H1 (cell line): ENCODE measurements around the gene FGFBP2. TPM values are rescaled to one million over a fixed set of nuclear protein-coding genes. Genes with fewer than 3 reads are reported as not detected.

ENCODE experiments used
- CTCF ChIA-PET: fragments of 300-600 bp; sonication (Branson Sonifier 250); formaldehyde crosslinking; loops from one replicate; lab custom pipeline; 2021; ENCODE audit not compliant: partially characterized antibody; lab: Charles Lee
- POLR2A ChIA-PET: fragments of 300-600 bp; sonication (Branson Sonifier 250); formaldehyde crosslinking; loops from one replicate; lab custom pipeline; 2021; ENCODE audit warnings: inconsistent platforms; ENCODE audit not compliant: partially characterized antibody; lab: Charles Lee
- DNase-seq, 2 experiments: peaks; one replicate each; pipeline versions ENCODE4 v3.0.0 to v3.0.0-alpha.2; 2010 to 2022; ENCODE audit warnings: low spot score in 2 of 2, low read depth in 1 of 2, mixed read lengths in 1 of 2
- FAIRE-seq: peaks from 2 replicates; lab custom pipeline; 2011; peaks lifted over from hg19 to GRCh38; lab: Jason Lieb, UNC
- H2AFZ ChIP-seq: 2 replicates; pipeline ENCODE4 v1.8.1; 2012; ENCODE audit warnings: low read length, inconsistent platforms
- H2AK5ac ChIP-seq: 2 replicates; pipeline ENCODE4 v1.6.1; 2013; ENCODE audit warnings: low read depth, low read length
- H2BK120ac ChIP-seq: replicated peaks from 2 replicates; pipeline ENCODE3; 2013; ENCODE audit warnings: low read depth, low read length, inconsistent platforms
- H2BK12ac ChIP-seq: 2 replicates; pipeline ENCODE4 v1.6.1; 2013; ENCODE audit warnings: low read depth, low read length
- H2BK15ac ChIP-seq: 2 replicates; pipeline ENCODE4 v1.6.1; 2013; ENCODE audit warnings: low read length
- H2BK20ac ChIP-seq: 2 replicates; pipeline ENCODE4 v1.6.1; 2013; ENCODE audit warnings: low read length
- H2BK5ac ChIP-seq: 2 replicates; pipeline ENCODE4 v1.6.1; 2013; ENCODE audit warnings: low read depth, low read length
- H3K14ac ChIP-seq: 2 replicates; pipeline ENCODE4 v1.6.1; 2013; ENCODE audit warnings: inconsistent platforms; ENCODE audit not compliant: insufficient read length
- H3K18ac ChIP-seq: 2 replicates; pipeline ENCODE4 v1.6.1; 2013; ENCODE audit warnings: low read length; ENCODE audit errors: extremely low read depth
- H3K23ac ChIP-seq: 2 replicates; pipeline ENCODE4 v1.6.1; 2013; ENCODE audit warnings: inconsistent platforms; ENCODE audit not compliant: insufficient read length
- H3K23me2 ChIP-seq: 2 replicates; pipeline ENCODE4 v1.6.1; 2013; ENCODE audit warnings: low read depth, low read length
- H3K27ac ChIP-seq: 2 replicates; pipeline ENCODE4 v1.6.1; 2011; ENCODE audit warnings: low read depth, low read length, inconsistent platforms
- H3K27me3 ChIP-seq, 4 experiments: replicated peaks in 1 of 4; 1 replicate in 1 of 4; 2 replicates in 3 of 4; pipeline versions ENCODE4 v1.6.1 to v1.8.1; 2011 to 2013; ENCODE audit warnings: low read length in 3 of 4, mild to moderate bottlenecking in 3 of 4, inconsistent platforms in 2 of 4, mixed read lengths in 2 of 4, moderate library complexity in 1 of 4; ENCODE audit not compliant: control insufficient read depth in 3 of 4, insufficient read depth in 3 of 4; ENCODE audit errors: extremely low read depth in 1 of 4
- H3K36me3 ChIP-seq, 4 experiments: 2 replicates each; pipeline versions ENCODE4 v1.6.1 to v1.8.1; 2011 to 2013; ENCODE audit warnings: mild to moderate bottlenecking in 4 of 4, low read length in 3 of 4, moderate library complexity in 2 of 4, control low read depth in 1 of 4, inconsistent platforms in 1 of 4; ENCODE audit not compliant: insufficient read depth in 4 of 4, control insufficient read depth in 2 of 4
- H3K4ac ChIP-seq: replicated peaks from 2 replicates; pipeline ENCODE3; 2013; ENCODE audit warnings: low read length, low read depth, mixed read lengths, inconsistent platforms; ENCODE audit not compliant: insufficient read length
- H3K4me1 ChIP-seq, 4 experiments: replicated peaks in 1 of 4; 1 replicate in 1 of 4; 2 replicates in 3 of 4; pipeline versions ENCODE4 v1.6.1 to v1.8.1; 2011 to 2013; ENCODE audit warnings: low read length in 3 of 4, inconsistent platforms in 2 of 4, mixed read lengths in 1 of 4; ENCODE audit not compliant: insufficient read depth in 4 of 4, control insufficient read depth in 3 of 4
- H3K4me2 ChIP-seq, 2 experiments: 2 replicates each; pipeline versions ENCODE4 v1.6.1 to v1.8.1; 2011 to 2013; ENCODE audit warnings: low read depth in 2 of 2, low read length in 2 of 2, control low read depth in 1 of 2, inconsistent platforms in 1 of 2, mild to moderate bottlenecking in 1 of 2; ENCODE audit not compliant: insufficient read depth in 1 of 2
- H3K4me3 ChIP-seq, 4 experiments: fragments of 200-600, 300-600 bp in 1 of 4; sonication (generic), shearing (Covaris generic), sonication (Bioruptor Twin) in 1 of 4; 2 replicates each; pipeline versions ENCODE4 v1.5.1 to v1.8.1; 2011 to 2016; ENCODE audit warnings: low read length in 4 of 4, low read depth in 3 of 4, control low read depth in 2 of 4, inconsistent platforms in 2 of 4, mild to moderate bottlenecking in 2 of 4, mixed read lengths in 1 of 4, moderate library complexity in 1 of 4; ENCODE audit not compliant: insufficient read depth in 2 of 4; ENCODE audit errors: extremely low read depth in 1 of 4
- H3K56ac ChIP-seq: replicated peaks from 2 replicates; pipeline ENCODE3; 2013; ENCODE audit warnings: low read depth, mild to moderate bottlenecking, mixed read lengths, low read length, inconsistent platforms; ENCODE audit not compliant: insufficient read length
- H3K79me1 ChIP-seq: 2 replicates; pipeline ENCODE4 v1.6.1; 2013; ENCODE audit warnings: low read depth, low read length, control low read depth
- H3K79me2 ChIP-seq, 2 experiments: 2 replicates each; pipeline versions ENCODE4 v1.6.1 to v1.8.1; 2012 to 2013; ENCODE audit warnings: low read length in 2 of 2, mild to moderate bottlenecking in 2 of 2, inconsistent platforms in 1 of 2; ENCODE audit not compliant: insufficient read depth in 2 of 2, control insufficient read depth in 1 of 2
- H3K9ac ChIP-seq, 4 experiments: replicated peaks in 1 of 4; 1 replicate in 1 of 4; 2 replicates in 3 of 4; pipeline versions ENCODE4 v1.6.1 to v1.8.1; 2011 to 2013; ENCODE audit warnings: low read depth in 3 of 4, low read length in 3 of 4, control low read depth in 2 of 4, mild to moderate bottlenecking in 2 of 4, moderate library complexity in 2 of 4, inconsistent platforms in 1 of 4; ENCODE audit errors: extremely low read depth in 1 of 4
- H3K9me3 ChIP-seq, 2 experiments: 2 replicates each; pipeline versions ENCODE4 v1.6.1 to v1.8.1; 2012 to 2013; ENCODE audit warnings: mild to moderate bottlenecking in 2 of 2, moderate library complexity in 2 of 2, control low read depth in 1 of 2, inconsistent platforms in 1 of 2, low read depth in 1 of 2, low read length in 1 of 2, mixed read lengths in 1 of 2; ENCODE audit not compliant: insufficient read depth in 2 of 2
- H4K20me1 ChIP-seq, 2 experiments: replicated peaks in 1 of 2; 2 replicates each; pipeline versions ENCODE3 to v1.8.1; 2011 to 2013; ENCODE audit warnings: inconsistent platforms in 2 of 2, low read length in 2 of 2, mild to moderate bottlenecking in 1 of 2; ENCODE audit not compliant: insufficient read depth in 2 of 2, control insufficient read depth in 1 of 2
- H4K5ac ChIP-seq: 2 replicates; pipeline ENCODE4 v1.6.1; 2013; ENCODE audit warnings: low read length, low read depth, mixed read lengths, inconsistent platforms; ENCODE audit not compliant: insufficient read length
- H4K8ac ChIP-seq: 2 replicates; pipeline ENCODE4 v1.8.0; 2013; ENCODE audit warnings: mild to moderate bottlenecking, moderate library complexity, low read length, inconsistent platforms; ENCODE audit not compliant: insufficient read depth; ENCODE audit errors: extremely low read depth
- H4K91ac ChIP-seq: replicated peaks from 2 replicates; pipeline ENCODE3; 2013; ENCODE audit warnings: low read length, mixed read lengths, inconsistent platforms; ENCODE audit not compliant: insufficient read length
- ASH2L ChIP-seq: fragments of 200-600, 300-600 bp; sonication (generic); IDR thresholded peaks from one replicate; pipeline ENCODE4 v1.7.1; 2017; ENCODE audit warnings: low read length
- ATF3 ChIP-seq: IDR thresholded peaks from 2 replicates; pipeline ENCODE4 v1.6.1; 2011; ENCODE audit warnings: low read depth, mild to moderate bottlenecking, low read length; ENCODE audit not compliant: insufficient read depth
- CEBPB ChIP-seq: IDR thresholded peaks from 2 replicates; pipeline ENCODE4 v1.6.1; 2012; ENCODE audit warnings: low read depth, low read length
- HDAC6 ChIP-seq: IDR thresholded peaks from one replicate; pipeline ENCODE4 v1.7.1; 2012; ENCODE audit warnings: low read depth, mild to moderate bottlenecking, inconsistent platforms, low read length, moderate library complexity
- MAX ChIP-seq: IDR thresholded peaks from 2 replicates; pipeline ENCODE4 v1.6.1; 2012; ENCODE audit warnings: inconsistent platforms
- WGBS, 2 experiments: shearing (Covaris generic) in 1 of 2; methylation state at CpG; one replicate each; pipeline versions ENCODE4 v1.1.6 to v1.1.7; 2013 to 2015; ENCODE audit warnings: low lambda C conversion rate in 2 of 2, mixed read lengths in 2 of 2, inconsistent platforms in 1 of 2, low coverage in 1 of 2, missing lambda C conversion rate in 1 of 2; ENCODE audit not compliant: insufficient replicate concordance in 2 of 2, insufficient coverage in 1 of 2, insufficient read length in 1 of 2; ENCODE audit errors: extremely low coverage in 1 of 2, missing lambda C conversion rate in 1 of 2; 5-methylcytosine and 5-hydroxymethylcytosine counted together
- polyA plus RNA-seq, 7 experiments: library from polyadenylated mRNA; depleted of rRNA in 3 of 7; stranded (reverse) in 5 of 7; unstranded in 2 of 7; fragments of >200 nt in 5 of 7; fragments of 200-250 nt in 2 of 7; gene quantifications; 1 replicate in 5 of 7; 2 replicates in 1 of 7; 4 replicates in 1 of 7; pipeline versions ENCODE4 v1.2.1 to v1.2.3, GENCODE V29; 2011 to 2013; ENCODE audit warnings: missing spikeins in 2 of 7, mixed read lengths in 2 of 7
- total RNA-seq: library from RNA; stranded (reverse); fragmentation: NEBNext Ultra II Directional; extraction: Animal tissue kit (Norgen Biotek cat#: 25700); gene quantifications from 2 replicates; pipeline ENCODE4 v1.2.1, GENCODE V29; 2021
- TF ChIP-seq, protein P1 (sequence below): IDR thresholded peaks from 2 replicates; pipeline ENCODE4 v1.6.1; 2012; ENCODE audit warnings: low read length, inconsistent platforms

Gene FGFBP2
- total and polyA plus RNA-seq, 2 of the 8 experiments (the other 6 are each of a cell fraction or from before 2014, with no cell fraction given) = 0.15 TPM; not detected in 1

DNA sequence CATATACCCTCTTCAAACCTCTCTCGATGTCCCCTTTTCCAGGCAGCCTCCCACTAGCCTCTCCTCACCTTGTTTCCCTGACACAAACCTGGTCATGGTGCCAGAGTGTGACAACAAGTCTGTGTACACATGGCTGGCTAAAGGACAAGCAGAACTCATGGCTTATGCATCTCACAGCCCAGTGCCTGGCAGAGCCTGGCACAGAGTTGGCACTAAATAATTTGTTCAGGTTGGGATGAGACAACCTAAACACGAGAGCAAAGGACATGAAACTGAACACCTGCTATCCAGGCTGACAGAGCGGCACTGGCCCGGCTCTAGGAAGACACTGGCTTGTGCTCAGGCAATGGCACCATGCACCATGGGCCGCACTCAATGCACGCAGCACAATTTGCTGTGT lies 48.2 kb upstream of the FGFBP2 start:
- Histone ChIP-seq H3K79me2 (no peaks in the 10 kb centered on the region), H4K5ac (no peak overlapping the region), H2BK5ac (no peak overlapping the region), H3K9ac (no peak overlapping the region), H4K20me1 (no peaks in the 10 kb centered on the region), H2BK15ac (no peak overlapping the region), H2AFZ (no peak overlapping the region), H2BK20ac (no peak overlapping the region), H2BK12ac (no peak overlapping the region), H2BK120ac (no peak overlapping the region), H3K4me3 (no peak overlapping the region), H3K56ac (no peak overlapping the region), H3K4me2 (no peak overlapping the region), H3K9me3 (no peaks in the 10 kb centered on the region), H3K23me2 (no peaks in the 10 kb centered on the region), H3K79me1 (no peaks in the 10 kb centered on the region), H3K27me3 (no peaks in the 10 kb centered on the region), H4K91ac (no peak overlapping the region), H3K27ac (no peak overlapping the region), H3K18ac (no peak overlapping the region), H3K36me3 (peaks cover 3 to 49% (median 23%) of the 10 kb centered on the region in 4 experiments), H3K4ac (no peak overlapping the region), H3K4me1 (no peaks in the 10 kb centered on the region), H4K8ac (no peak overlapping the region), H3K14ac (no peak overlapping the region), H3K23ac (no peak overlapping the region), H2AK5ac (no peak overlapping the region)
- DNase-seq = no peak
- ChIA-PET CTCF (interaction anchor here (1.2 kb wide), 1 partner anchor 10 kb away, joined by 3 read pairs; no protein-coding TSS in a partner anchor), POLR2A (no interaction called here)
- WGBS, 2 experiments = 96% methylated on average over 6 of the region's 6 CpGs; no CpG with 5 or more reads in 1 of the 2 experiments
- FAIRE-seq = no peak
- TF ChIP-seq HDAC6 (no peak), ASH2L (no peak), MAX (no peak), CEBPB (no peak), ATF3 (no peak)
- TF ChIP-seq, protein P1, sequence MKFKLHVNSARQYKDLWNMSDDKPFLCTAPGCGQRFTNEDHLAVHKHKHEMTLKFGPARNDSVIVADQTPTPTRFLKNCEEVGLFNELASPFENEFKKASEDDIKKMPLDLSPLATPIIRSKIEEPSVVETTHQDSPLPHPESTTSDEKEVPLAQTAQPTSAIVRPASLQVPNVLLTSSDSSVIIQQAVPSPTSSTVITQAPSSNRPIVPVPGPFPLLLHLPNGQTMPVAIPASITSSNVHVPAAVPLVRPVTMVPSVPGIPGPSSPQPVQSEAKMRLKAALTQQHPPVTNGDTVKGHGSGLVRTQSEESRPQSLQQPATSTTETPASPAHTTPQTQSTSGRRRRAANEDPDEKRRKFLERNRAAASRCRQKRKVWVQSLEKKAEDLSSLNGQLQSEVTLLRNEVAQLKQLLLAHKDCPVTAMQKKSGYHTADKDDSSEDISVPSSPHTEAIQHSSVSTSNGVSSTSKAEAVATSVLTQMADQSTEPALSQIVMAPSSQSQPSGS = no peak
